HepG2 (cell line): ENCODE results near the gene HYDIN. TPM values are rescaled to one million over a fixed set of nuclear protein-coding genes. Genes with fewer than 3 reads are reported as not detected.

Source experiments
- ATAC-seq: fragments of 200-7000 bp; cut with Tn5 transposase; 3 replicates; pipeline ENCODE4 v1.9.1; 2020; ENCODE audit warnings: mild to moderate bottlenecking, moderate library complexity
- BruUV-seq: library from RNA; stranded (reverse); fragments of 400-500 nt; replicated peaks from 2 replicates; lab custom pipeline; 2021; lab: Mats Ljungman, UMichigan
- CTCF ChIA-PET: fragments of 300-600 bp; formaldehyde crosslinking; extraction: SDS; loops from one replicate; lab custom pipeline; 2021; ENCODE audit warnings: low total read pairs, inconsistent platforms, low intra/inter-chr PET ratio; lab: Yijun Ruan, JAX
- POLR2A ChIA-PET: fragments of 350-600 bp; sonication (Branson Sonifier 250); formaldehyde crosslinking; loops from one replicate; lab custom pipeline; 2020; ENCODE audit warnings: antibody characterized with exemption, inconsistent platforms; lab: Yijun Ruan, JAX
- DNase-seq: peaks from one replicate; pipeline ENCODE4 v3.0.0-alpha.2; 2015; ENCODE audit warnings: low spot score
- FAIRE-seq: peaks from 3 replicates; lab custom pipeline; 2011; peaks lifted over from hg19 to GRCh38; lab: Jason Lieb, UNC
- H2AFZ ChIP-seq: one replicate; pipeline ENCODE4 v1.6.1; 2011; ENCODE audit warnings: low read length, inconsistent platforms
- H3K27ac ChIP-seq: fragments of 300-600 bp; 3 replicates; pipeline ENCODE4 v1.8.0; 2011; ENCODE audit warnings: mixed run types, mild to moderate bottlenecking, mixed read lengths, low read length, inconsistent platforms; ENCODE audit not compliant: insufficient read depth; ENCODE audit errors: extremely low read length
- H3K27me3 ChIP-seq, 2 experiments: fragments of 200-600 bp in 1 of 2; 2 replicates in 1 of 2; 3 replicates in 1 of 2; pipeline versions ENCODE4 v1.6.0 to v1.8.0; 2011; ENCODE audit warnings: low read length in 2 of 2, mild to moderate bottlenecking in 2 of 2, moderate library complexity in 2 of 2, inconsistent platforms in 1 of 2; ENCODE audit not compliant: insufficient read depth in 2 of 2, control insufficient read depth in 1 of 2
- H3K36me3 ChIP-seq, 2 experiments: fragments of 200-600 bp in 1 of 2; replicated peaks in 1 of 2; 2 replicates in 1 of 2; 3 replicates in 1 of 2; pipeline versions ENCODE4 v1.5.1 to v1.8.0; 2011; ENCODE audit warnings: low read length in 2 of 2, inconsistent platforms in 1 of 2; ENCODE audit not compliant: insufficient read depth in 2 of 2, control insufficient read depth in 1 of 2
- H3K4me1 ChIP-seq: 2 replicates; pipeline ENCODE4 v1.5.1; 2012; ENCODE audit warnings: low read length, inconsistent platforms; ENCODE audit not compliant: insufficient read depth
- H3K4me2 ChIP-seq: 2 replicates; pipeline ENCODE4 v1.6.0; 2011; ENCODE audit warnings: low read depth, low read length, inconsistent platforms
- H3K4me3 ChIP-seq, 3 experiments: fragments of 200-600 bp in 1 of 3; sonication (generic), shearing (Covaris generic) in 1 of 3; replicated peaks in 1 of 3; 2 replicates each; pipeline ENCODE4 v1.5.1; 2011 to 2016; ENCODE audit warnings: low read length in 3 of 3, inconsistent platforms in 2 of 3, low read depth in 2 of 3, mild to moderate bottlenecking in 2 of 3, control low read depth in 1 of 3, mixed read lengths in 1 of 3; ENCODE audit not compliant: insufficient read depth in 1 of 3
- H3K79me2 ChIP-seq: one replicate; pipeline ENCODE4 v1.6.1; 2011; ENCODE audit warnings: low read length, inconsistent platforms; ENCODE audit not compliant: insufficient read depth
- H3K9ac ChIP-seq: 2 replicates; pipeline ENCODE4 v1.6.0; 2011; ENCODE audit warnings: mild to moderate bottlenecking, low read depth, low read length, inconsistent platforms; ENCODE audit not compliant: insufficient read depth
- H3K9me3 ChIP-seq: 2 replicates; pipeline ENCODE4 v1.5.1; 2012; ENCODE audit warnings: mild to moderate bottlenecking, low read length
- H4K20me1 ChIP-seq: 2 replicates; pipeline ENCODE4 v1.6.0; 2011; ENCODE audit warnings: inconsistent platforms, mild to moderate bottlenecking, low read length, moderate library complexity; ENCODE audit not compliant: insufficient read depth
- CREB1 ChIP-seq, 2 experiments: fragments of 450-650 bp in 1 of 2; IDR thresholded peaks; 2 replicates each; pipeline ENCODE4 v1.6.1; 2016 to 2017; ENCODE audit warnings: control low read depth in 1 of 2, mild to moderate bottlenecking in 1 of 2, missing compliant biosample characterization in 1 of 2, missing genetic modification characterization in 1 of 2
- CTCF ChIP-seq: sonication (generic); formaldehyde crosslinking; IDR thresholded peaks from 2 replicates; pipeline ENCODE4 v1.5.0; 2020; ENCODE audit warnings: mild to moderate bottlenecking, missing genetic modification reagents, moderate library complexity
- ELF3 ChIP-seq: IDR thresholded peaks from 2 replicates; pipeline ENCODE4 v1.6.1; 2016; ENCODE audit warnings: missing genetic modification reagents, missing compliant biosample characterization
- HOXA7 ChIP-seq: sonication (generic); formaldehyde crosslinking; IDR thresholded peaks from 2 replicates; pipeline ENCODE4 v1.8.1; 2022; ENCODE audit warnings: mild to moderate bottlenecking, missing genetic modification reagents, moderate library complexity
- SALL1 ChIP-seq: sonication (generic); formaldehyde crosslinking; IDR thresholded peaks from 2 replicates; pipeline ENCODE4 v1.8.0; 2022; ENCODE audit warnings: mild to moderate bottlenecking, missing genetic modification reagents
- STAG1 ChIP-seq: sonication (generic); formaldehyde crosslinking; IDR thresholded peaks from 2 replicates; pipeline ENCODE4 v1.4.0; 2020; ENCODE audit warnings: missing genetic modification reagents
- ZBTB4 ChIP-seq: sonication (generic); formaldehyde crosslinking; IDR thresholded peaks from 2 replicates; pipeline ENCODE4 v1.4.0; 2020; ENCODE audit warnings: missing genetic modification reagents, mild to moderate bottlenecking, borderline replicate concordance
- ZNF468 ChIP-seq: sonication (generic); formaldehyde crosslinking; IDR thresholded peaks from 2 replicates; pipeline ENCODE4 v1.8.0; 2022; ENCODE audit warnings: mild to moderate bottlenecking, moderate library complexity, missing genetic modification reagents
- ZNF788 ChIP-seq: sonication (generic); formaldehyde crosslinking; IDR thresholded peaks from 2 replicates; pipeline ENCODE4 v1.5.0; 2020; ENCODE audit warnings: mild to moderate bottlenecking, missing genetic modification reagents, borderline replicate concordance
- WGBS: methylation state at CpG from one replicate; pipeline ENCODE4 v1.1.6; 2017; ENCODE audit warnings: low lambda C conversion rate; 5-methylcytosine and 5-hydroxymethylcytosine counted together
- in situ Hi-C: cut with HindIII; loops from 2 replicates; pipeline ENCODE4 v1.10.0; 2017; ENCODE audit warnings: low pct_unique_long_range_greater_than_20kb; ENCODE audit not compliant: extremely low pct_ligation_motif_present
- intact Hi-C: fragments of 100-400 bp; cut with micrococcal nuclease; formaldehyde crosslinking; loops from one replicate; pipeline ENCODE4 v1.10.0; 2022; ENCODE audit not compliant: unreplicated experiment
- polyA plus RNA-seq, 8 experiments: library from polyadenylated mRNA; depleted of rRNA in 3 of 8; stranded (reverse) in 7 of 8; unstranded in 1 of 8; fragments of >200 nt; fragmentation: Illumina TruSeq in 4 of 8; extraction: Trizol in 4 of 8; gene quantifications; 2 replicates each; pipeline versions ENCODE4 v1.2.1 to v1.2.3, GENCODE V29; 2011 to 2016; ENCODE audit warnings: low read depth in 4 of 8, missing spikeins in 1 of 8, mixed read lengths in 1 of 8; ENCODE audit not compliant: insufficient read depth in 1 of 8
- total RNA-seq, 5 experiments: library from RNA; depleted of rRNA; stranded (reverse); fragments of >200 nt; fragmentation: Illumina TruSeq; extraction: Trizol; gene quantifications; 2 replicates each; pipeline ENCODE4 v1.2.3, GENCODE V29; 2016; ENCODE audit warnings: low read depth in 1 of 5

Gene HYDIN
- total and polyA plus RNA-seq, 2 of the 13 experiments (the other 11 are each of a cell fraction or from before 2014, with no cell fraction given) = not detected

- no peak overlapping the region for H3K4me3 ChIP-seq
- H3K4me1 ChIP-seq = no peaks in the 10 kb centered on the region
- no peak for DNase-seq
- no peaks in the 10 kb centered on the region for H4K20me1 ChIP-seq
- H3K4me2 ChIP-seq = no peak overlapping the region
- H3K36me3 ChIP-seq = no peaks in the 10 kb centered on the region
- intact Hi-C loops (no loop called here), in situ Hi-C loops (no loop called here)
- FAIRE-seq = peak; percentile 18
- 0% methylated on average over 1 of the region's 1 CpG for WGBS
- H3K27ac ChIP-seq = no peak overlapping the region
- H3K27me3 ChIP-seq = peaks cover 0 to 4% of the 10 kb centered on the region in 2 experiments; a peak in 2 of 5 replicates
- H3K9me3 ChIP-seq = no peaks in the 10 kb centered on the region
- no peak for TF ChIP-seq ELF3 (CRISPR knock-in tag)
- peak; percentile 31; the same call in 1 of the 2 replicates for TF ChIP-seq STAG1 (CRISPR knock-in tag)
- peak; percentile 12; the same call in 1 of the 2 replicates for TF ChIP-seq CTCF (CRISPR knock-in tag)
- no TSS peak for BruUV-seq
- H2AFZ ChIP-seq = no peak overlapping the region
- no peak overlapping the region for H3K9ac ChIP-seq
- H3K79me2 ChIP-seq = no peaks in the 10 kb centered on the region
- ChIA-PET CTCF (no interaction called here), POLR2A (no interaction called here)
- peak; percentile 74 for ATAC-seq
Observed at GRCh38 chr16:71249399-71249798, 18.9 kb upstream of the HYDIN start.

GRCh38 chr16:71247478-71247877 is 17.0 kb upstream of the HYDIN start:
- Histone ChIP-seq H3K27me3 (peaks cover 0 to 11% of the 10 kb centered on the region in 2 experiments; a peak in 2 of 5 replicates), H3K4me1 (no peaks in the 10 kb centered on the region), H4K20me1 (no peaks in the 10 kb centered on the region), H2AFZ (no peak overlapping the region), H3K79me2 (no peaks in the 10 kb centered on the region), H3K4me3 (no peak overlapping the region), H3K36me3 (no peaks in the 10 kb centered on the region), H3K9ac (no peak overlapping the region), H3K27ac (no peak overlapping the region), H3K4me2 (no peak overlapping the region), H3K9me3 (no peaks in the 10 kb centered on the region)
- DNase-seq (no peak), FAIRE-seq (no peak), ATAC-seq (no peak)
- in situ Hi-C loops (no loop called here), intact Hi-C loops (no loop called here)
- WGBS = 37% methylated on average over 7 of the region's 7 CpGs
- ChIA-PET CTCF (no interaction called here), POLR2A (no interaction called here)
- no TSS peak for BruUV-seq
- TF ChIP-seq ZBTB4 (CRISPR knock-in tag) = no peak
- TF ChIP-seq ZNF788 (CRISPR knock-in tag) = no peak
- TF ChIP-seq HOXA7 (CRISPR knock-in tag) = no peak
- TF ChIP-seq SALL1 (CRISPR knock-in tag) = no peak
- no peak for TF ChIP-seq ZNF468 (CRISPR knock-in tag)
- peak; percentile 71 for TF ChIP-seq CREB1 (IDR thresholded peaks at IDR 0.05)
- no peak for TF ChIP-seq CREB1 (CRISPR knock-in tag; IDR thresholded peaks at IDR 0.05)
